GM19397 (cell line): ENCODE results near the gene FBXO15.

Source experiments
- ATAC-seq: cut with Tn5 transposase; IDR thresholded peaks from one replicate; pipeline ENCODE4 v1.9.1; 2021; ENCODE audit warnings: mild to moderate bottlenecking, moderate library complexity; ENCODE audit not compliant: unreplicated experiment

The FBXO15 gene

DNA sequence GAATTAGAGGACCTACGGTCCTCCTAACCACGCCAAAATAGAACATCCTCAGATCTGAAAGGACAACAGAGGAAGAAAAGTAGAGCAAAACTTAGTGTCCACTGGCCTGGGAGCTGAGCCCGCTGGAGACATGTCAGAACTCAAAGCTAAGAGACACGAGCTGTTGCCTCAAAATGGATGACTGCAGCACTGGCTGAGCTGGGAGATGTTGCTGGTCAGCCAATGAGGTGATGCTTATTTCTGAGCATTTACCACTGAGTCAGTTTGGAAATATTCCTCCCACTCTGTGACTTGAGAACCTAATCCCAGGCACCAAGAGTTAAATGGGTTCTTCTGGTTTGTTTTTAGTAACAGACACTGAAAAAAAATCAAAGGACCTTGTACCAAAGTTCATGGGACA is 32.6 kb downstream of the FBXO15 start:
- no peak for ATAC-seq

DNA sequence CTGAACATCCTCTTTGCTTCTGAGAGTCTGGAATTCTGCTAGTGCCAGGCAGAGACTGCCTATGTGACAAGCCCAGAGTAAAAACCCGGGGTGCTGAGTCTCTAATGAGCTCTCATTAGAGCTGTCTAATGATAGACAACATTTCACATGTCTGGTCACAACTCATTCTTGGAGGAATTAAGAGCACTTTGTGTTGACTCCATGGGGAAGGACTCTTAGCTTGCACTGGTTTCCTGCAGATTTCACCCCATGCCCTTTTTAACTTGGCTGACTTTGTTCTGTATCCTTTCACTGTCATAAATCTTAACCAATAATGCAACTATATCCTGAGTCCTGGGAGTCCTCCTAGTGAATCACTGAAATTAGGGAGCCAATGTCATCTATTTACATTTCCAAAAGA is 33.5 kb downstream of the FBXO15 start:
- ATAC-seq: no peak

DNA sequence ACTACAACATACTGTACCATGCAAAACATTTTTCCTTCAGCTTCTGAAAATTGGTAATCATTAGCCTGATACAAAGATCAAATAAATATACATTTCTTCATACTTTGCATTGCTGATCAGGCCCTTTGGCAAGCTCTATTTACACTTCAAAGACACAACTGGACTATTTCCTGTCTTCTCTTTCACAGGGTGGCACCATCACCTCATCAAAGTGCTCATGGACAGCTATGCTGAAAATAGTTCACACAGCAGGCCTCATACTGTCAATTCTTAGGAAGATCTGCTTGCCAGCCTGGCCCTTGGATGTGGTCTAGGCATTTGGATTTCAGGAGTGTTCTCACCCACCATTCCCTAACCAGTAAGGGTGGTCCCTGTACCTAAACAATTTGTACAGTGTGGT is 33.9 kb downstream of the FBXO15 start:
- ATAC-seq: no peak

DNA sequence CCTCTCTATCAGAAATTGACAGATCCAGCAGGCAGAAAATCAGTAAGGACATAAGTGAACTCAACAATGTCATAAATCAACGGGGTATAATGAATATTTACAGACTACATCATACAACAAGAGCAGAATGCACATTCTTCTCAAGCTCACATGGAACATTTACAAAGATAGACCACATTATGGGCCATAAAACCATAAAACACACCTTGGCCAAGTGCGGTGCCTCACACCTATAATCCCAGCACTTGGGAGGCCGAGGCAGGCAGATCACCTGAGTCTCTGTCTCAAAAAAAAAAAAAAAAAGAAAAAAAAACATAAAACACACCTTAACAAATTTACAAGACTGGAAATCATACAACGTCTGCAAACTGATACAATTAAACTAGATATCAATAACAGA is 36.7 kb downstream of the FBXO15 start:
- ATAC-seq: no peak

DNA sequence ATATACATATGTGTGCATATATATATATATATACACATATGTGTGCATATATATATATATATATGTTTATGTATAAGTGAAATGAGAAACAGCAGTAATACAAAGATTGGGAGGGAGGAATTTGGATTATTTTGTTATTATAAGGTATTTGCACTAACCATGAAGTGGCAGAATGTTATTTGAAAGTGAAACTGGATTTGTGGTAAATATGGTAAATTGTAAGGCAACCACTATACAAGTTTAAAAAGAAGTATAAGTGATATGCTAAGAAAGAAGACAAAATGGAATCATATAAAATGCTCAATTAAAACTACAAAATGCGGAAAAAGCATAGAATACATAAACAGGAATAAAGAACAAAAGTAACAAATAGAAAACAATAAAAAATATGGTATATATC is 37.5 kb downstream of the FBXO15 start:
- ATAC-seq: no peak

DNA sequence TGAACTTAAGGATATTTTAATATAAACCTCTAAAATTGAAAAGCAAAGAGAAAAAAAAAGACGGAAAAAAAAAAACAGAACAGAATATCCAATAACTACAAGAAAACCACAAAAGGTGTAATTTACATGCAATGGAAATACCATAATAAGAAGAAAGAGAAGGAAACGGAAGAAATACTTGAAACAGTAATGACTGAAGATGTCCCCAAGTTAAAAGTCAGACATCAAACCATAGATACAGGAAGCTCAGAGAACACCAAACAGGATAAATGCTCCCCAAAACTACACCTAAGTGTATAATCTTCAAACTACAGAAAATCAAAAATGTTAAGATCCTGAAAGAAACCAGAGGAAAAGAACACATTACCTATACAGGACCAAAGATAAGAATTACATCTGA is 39.2 kb downstream of the FBXO15 start:
- no peak for ATAC-seq

DNA sequence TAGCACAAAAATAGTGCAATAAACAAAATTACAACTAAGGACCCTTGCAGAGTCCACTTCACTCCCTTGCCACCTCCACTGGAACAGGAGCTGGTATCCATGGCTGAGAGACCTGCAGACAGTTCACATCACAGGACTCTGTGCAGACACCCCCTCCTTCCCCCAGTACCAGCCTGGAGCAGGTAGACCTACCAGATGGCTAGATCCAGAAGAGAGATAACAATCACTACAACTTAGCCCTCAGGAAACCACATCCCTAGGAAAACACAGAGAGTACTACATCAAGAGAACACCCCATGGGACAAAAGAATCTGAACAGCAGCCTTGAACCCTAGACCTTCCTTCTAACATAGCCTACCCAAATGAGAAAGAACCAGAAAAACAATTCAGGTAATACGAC is 49.8 kb downstream of the FBXO15 start:
- ATAC-seq: no peak

DNA sequence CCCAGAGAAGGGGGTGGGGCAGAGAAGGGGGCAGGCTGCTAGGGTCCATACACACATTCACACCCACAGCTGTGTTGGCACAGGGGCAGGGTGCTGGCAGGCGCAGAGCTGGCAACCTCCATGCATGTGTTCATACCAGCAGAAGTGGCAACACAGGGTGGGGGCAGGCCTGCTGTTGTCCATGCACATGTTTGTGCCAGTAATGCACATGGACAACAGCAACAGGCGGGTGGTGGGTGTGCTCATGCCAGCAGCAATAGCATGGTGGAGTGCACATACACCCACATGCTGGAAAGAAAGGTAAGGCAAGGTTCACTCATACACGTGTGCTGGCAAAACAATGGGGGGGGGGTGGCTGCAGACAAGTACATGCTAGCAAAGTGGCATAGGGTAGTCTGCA is 54.7 kb downstream of the FBXO15 start:
- no peak for ATAC-seq

DNA sequence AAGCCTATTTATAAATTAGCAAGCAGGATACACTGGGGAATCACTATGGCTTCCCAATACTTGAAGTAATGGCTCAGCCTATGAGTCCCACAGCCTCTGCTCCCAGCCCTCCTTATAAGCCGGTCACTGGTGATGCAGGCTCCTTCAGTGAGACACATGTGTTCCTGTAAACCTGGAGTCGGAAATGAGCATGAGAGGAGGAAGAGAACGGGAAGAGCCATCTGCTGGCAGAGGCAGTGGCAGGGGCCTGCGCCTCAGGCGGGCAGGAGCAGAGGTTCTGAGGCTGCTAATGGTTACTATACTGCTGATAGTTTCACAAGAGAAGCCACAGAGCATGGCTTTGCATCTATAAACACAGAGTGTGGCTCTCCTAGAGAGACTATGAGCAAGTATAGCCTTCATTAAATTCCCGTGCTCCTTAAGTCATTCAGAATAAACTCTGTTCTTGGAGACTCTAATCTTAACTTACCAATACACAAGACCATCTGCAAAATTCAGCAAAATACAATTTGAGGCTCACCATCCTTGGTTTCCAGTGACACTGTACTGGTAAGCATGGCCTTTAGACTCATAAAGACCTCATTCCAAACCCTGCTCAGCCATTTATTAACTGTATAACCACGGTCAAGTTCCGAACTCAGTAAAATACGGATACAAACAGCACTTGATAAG is 63.3 kb downstream of the FBXO15 start:
- no peak for ATAC-seq

DNA sequence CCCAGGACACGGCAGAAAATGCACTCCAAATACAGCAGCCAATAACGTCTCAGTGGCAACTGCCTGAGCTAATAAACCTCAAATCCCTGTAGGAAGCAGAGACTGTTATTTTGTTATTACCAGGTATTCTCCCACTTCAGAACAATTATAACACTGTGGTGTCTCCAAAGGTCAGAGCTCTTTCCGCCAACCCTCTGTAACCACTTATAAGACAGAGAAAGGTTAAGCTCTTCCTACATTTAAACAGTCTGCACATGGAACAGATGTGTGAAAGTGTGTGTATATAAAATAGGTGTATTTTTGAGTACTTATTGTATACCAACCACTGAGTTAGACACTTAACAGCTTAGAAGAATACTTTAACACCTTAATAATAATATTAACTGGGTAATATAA is 64.1 kb downstream of the FBXO15 start:
- ATAC-seq: no peak

DNA sequence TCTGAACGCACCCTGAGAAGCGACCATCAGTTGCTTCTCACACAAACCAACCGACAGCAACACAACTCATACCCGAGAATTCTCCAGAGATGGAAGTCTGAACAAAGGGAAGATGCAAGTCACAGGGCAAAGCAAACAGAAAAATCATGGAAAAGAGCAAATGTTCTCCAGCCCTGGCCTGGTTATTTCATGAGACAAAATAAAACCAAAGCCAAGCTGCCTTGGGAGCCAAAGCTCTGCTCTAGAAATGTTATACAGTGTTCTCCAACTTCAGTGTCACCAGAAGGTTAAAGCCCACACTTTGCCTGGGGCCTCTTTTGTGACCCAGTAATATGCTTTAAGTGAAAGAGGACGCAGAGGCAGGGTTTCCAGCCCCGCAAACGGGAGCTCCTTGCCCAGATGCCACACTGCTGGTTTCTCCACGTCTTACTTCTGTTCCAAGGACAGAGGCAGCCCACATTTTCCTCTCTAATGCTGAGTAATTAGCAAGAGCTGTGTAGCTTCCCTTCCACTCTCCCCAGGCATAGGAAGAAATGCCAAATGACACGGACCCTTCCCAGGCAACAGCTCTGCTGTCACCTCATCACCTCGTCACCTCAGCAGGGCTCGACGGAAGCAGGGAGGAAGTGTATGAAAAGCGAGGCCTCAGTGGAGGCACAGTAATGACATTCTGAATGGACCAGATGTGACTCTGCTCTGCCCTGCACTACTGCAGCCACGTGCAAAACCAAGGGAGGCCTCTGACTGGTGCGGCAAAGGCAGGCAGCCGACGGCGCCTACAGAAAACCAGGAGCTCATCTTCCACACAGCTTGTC is 64.7 kb downstream of the FBXO15 start:
- peak; percentile 9 for ATAC-seq

DNA sequence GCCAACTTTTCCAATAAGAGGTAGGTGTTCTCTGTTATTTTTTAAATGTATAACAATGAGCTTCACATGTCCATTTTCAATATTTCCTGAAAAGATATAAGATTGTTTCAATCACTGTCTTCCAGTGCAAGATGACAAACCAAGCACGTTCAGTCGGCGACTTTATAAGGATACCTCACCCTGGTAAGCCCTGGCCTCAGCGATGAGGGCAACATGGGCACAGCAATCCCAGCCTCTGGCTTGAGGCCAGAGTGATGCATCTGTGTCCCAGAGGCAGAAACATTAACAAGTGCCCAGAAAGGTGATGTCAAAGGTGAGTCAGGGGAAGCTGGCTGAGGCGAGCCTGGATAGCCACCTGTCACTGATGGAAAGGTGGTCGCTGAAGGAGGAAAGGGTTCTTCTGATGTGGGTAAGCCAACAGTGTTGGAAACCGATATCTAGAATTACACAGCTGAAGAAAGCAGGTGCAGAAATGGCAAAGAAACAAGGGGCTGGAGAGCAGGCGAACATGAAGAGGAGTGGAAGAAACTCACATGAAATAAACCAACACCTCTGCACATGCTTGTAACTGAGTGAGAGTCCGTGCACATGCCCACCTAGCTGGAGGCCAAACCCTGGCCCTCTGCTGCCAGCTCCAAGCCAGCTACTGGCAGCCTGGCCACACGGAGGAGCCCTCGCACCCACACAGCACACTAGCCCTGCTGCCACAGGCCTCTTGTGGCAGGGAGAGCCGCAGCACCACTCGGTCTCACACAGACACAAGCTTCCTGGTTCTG is 65.5 kb downstream of the FBXO15 start:
- ATAC-seq: peak; percentile 87

DNA sequence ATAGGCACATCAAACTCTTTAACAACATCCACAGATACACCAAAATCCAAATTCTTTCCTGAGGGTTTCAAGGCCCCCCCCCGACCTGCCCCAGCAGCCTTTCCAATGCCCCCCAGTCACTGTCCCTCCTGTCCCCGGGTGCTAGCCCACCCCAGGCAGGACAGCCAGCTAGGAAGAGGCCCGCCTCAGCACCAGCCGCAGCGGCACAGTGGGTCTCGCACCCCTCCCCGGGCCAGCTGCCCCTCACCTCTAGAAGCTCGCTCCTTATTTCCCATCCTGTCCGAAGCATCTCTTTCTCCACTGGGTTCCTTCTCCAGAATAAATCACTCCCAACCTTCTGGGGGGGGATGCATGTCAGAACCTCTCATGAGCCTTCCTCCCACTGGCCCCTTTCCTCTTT is 69.4 kb downstream of the FBXO15 start:
- ATAC-seq: no peak

DNA sequence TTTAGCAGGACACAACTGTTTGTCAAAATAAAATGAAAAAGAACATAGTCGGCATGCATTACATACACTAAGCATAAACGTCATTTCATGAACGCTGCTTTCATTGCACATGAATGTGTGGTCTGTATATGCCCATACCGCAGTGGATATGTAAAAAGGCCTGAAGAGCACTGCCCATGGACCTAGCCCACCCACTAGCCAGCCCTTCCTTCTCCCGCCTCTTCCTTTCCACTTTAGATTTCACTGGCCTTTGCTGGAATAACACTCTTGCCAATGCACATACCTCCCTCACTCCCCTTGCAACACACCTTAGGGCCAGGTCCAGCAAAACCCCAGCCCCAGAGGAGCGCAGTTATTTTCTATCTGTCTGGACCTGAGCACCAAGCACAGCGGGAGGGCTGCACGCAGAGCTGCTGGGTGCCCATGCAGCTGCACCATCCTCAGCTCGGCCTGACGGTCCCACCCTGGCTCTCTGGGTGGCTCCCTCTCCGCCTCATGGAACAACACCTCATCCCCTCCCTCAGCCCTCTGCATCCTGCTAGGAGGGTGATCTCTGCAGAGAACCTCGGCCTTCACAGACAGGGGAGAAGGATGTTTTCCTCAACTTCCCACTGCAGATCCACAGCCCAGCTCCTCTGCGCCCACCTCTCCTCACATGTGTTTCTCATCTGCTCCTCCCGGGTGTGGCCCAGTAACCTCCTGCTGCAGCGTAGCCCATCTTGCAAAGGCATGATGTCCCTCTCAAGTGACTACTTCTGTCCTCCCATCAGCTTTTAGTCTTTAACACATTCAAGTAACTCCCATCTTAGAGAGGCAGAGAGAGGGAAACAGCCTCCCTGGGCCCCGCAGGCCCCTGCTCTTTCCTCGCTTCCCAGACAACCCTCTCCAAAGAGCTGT is 72.7 kb downstream of the FBXO15 start:
- no peak for ATAC-seq

DNA sequence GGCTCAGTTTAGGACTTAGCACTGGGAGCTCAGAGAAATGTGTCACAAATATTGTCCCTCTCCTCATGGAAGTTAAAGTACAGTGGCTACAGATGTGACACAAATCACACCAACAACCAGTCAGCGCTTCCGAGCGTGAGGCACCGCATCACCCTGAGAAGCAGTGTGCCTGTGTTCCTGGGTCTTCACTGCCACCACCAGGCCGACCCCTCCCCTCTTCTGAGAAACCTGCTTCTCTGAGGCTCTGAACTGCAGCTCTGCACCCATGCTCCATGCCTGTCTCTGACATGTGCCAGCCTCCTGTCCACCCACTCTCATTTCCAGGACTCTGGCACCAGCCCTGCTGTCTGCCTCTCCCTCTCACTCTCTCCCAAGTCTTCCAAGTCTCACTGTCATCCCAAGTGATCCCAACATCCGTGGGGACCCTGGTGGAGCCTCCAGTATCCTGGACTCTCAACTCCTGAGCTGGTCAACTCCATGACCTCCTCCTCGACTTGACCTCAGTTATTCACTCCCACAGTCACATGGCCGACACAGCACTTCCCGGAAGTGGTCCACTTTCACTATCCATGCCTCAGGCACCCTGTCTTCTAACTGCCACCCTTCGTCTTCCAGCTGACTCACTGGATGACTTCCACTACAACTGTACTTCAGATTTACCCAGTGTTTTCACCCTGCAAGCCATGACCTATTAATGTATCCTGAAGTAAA is 73.5 kb downstream of the FBXO15 start:
- ATAC-seq: no peak

DNA sequence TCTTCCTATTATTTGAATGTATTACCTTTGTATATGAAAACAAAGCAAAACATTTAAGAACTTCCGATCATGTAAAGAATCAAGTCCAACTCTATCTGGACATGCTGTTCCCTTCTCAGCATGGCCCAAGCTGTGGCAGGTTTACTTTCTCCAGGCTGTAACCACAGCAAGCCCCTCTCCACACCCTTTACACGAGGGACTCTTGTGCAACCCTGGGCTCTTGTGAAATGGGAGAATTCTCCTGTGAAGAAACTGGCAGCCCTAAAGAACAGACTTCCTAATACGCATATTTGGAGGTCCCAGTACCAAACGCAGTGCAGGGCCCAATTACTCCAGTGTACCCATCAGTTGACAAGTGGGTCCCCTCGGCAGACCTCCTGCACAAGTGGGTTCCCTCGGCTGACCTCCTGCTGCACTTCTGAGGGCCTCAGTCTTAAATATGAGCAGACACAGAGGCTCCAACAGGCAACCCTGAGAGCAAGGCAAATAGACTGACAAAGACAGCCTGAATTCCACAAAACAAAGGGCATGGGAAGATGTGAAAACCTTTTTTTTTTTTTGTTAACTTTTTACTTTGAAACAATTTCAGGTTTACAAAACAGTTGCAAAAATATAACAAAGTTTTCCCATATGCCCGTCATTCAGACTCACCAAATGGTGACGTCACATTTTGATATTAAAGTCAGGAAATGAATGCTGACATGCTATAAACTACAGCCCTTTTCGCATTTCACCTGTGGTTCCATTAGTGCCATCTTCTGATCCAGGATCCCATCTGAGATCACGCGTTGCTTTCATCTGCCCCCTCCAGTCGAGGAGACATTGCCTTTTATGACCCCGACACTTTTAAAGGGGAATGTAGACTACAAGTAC is 78.2 kb downstream of the FBXO15 start:
- no peak for ATAC-seq

DNA sequence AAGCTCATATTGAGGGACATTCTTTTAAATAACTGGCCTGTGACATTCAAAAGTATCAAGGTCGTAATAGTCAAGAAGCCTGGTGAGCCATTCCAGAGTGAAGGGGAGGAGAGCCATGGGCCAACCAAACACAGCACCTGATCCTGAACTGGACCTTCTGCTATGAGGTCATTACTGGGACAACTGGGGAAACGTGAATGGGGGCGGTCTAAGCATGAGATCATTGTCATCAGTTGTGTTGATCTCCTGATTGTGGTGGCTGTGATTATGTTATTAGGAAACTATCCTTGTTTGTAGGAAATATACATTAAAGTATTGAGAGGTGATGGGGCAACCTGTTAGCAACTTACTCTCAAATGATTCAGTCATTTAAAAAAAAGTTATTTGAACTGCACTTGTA is 79.3 kb downstream of the FBXO15 start:
- ATAC-seq: no peak

DNA sequence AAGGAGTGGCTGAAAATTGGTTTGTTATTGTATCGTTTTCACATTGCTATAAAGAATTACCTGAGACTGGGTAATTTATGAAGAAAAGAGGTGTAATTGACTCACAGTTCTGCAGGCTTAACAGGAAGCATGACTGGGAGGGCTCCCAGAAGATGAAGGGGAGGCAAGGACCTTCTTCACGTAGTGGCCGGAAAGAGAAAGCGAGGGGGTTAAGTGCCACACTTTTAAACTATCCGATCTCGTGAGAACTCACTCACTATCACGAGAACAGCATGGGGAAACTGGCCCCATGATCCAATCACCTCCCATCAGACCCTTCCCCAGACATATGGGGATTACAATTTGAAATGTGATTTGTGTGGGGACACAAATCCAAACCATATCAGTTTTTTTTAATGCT is 81.6 kb downstream of the FBXO15 start:
- ATAC-seq: no peak

DNA sequence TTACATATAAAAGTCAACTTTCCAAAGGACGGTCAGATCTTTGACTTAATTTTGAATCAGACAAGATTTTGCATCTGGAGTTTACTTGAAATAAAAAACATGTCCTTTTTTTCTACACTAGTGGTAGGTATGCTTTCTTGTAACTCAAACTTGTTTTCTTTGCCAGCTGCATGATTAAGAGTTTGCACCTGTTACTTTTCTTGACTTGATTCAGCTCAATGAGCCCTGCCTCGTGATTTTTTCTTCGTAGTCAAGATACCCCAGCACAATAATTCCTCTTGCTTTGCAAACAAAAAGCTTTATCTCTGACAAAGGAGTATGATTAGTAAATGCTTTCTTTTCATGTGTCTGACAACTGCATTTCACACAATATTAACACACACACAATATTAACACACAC is 82.3 kb downstream of the FBXO15 start:
- ATAC-seq: no peak
